ENCODE results near the gene PKP3.

GRCh38 chr11:428295-428694, 34.3 kb downstream of the PKP3 start:
- no peak for TF ChIP-seq ZFX (IDR thresholded peaks at IDR 0.05)
- TF ChIP-seq CTCF (conservative IDR thresholded peaks at IDR 0.05), result no peak
